ENCODE measurements around the gene KRT38.
"Not testable (repeated sequence)": the region's sequence is repeated elsewhere in the genome, so short reads cannot be mapped to it uniquely, and the experiment has no call there.

KRT38 gene

GRCh38 chr17:41422586-41422985, 18.2 kb downstream of the KRT38 start:
- DNase-seq, result not testable (repeated sequence)

GRCh38 chr17:41421617-41422016, 19.2 kb downstream of the KRT38 start:
- no peak for DNase-seq

DNA sequence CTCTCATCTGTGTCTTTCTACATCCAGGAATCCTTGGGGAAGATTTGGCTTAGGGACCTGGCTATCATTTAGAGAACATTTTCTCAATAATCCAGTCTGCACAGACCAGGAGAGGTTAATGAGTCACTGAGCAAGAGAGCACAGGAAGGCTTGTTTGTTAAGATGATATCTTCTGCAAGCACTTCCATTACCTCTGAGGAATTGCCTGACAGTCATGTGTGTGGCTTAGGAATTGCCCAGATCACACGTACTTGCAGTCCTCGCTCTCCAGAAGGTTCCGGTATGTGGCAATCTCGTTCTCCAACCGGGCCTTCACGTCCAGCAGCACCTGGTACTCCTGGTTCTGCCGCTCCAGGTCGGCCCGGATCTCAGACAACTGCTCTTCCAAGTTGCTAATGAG, 19.7 kb downstream of the KRT38 start:
- DNase-seq, result no peak

DNA sequence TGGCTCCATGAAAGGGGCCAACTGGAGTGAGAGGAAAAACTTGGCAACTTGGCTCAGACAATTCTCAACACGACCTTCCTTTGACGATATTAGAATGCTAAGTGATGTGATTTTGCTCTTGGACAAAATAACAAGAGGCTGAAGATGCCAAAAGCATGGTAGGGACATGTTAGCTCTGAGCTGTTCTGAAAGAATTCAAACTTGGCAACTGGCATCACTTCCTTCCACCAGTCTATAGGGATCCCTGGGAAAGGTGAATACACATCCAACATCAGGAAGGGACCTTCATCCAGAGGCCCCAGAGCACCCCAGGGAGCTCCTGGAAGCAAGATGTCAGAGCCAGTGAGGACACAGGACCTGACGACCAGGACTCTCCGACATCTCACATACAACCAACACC, 20.6 kb downstream of the KRT38 start:
- no peak for DNase-seq

DNA sequence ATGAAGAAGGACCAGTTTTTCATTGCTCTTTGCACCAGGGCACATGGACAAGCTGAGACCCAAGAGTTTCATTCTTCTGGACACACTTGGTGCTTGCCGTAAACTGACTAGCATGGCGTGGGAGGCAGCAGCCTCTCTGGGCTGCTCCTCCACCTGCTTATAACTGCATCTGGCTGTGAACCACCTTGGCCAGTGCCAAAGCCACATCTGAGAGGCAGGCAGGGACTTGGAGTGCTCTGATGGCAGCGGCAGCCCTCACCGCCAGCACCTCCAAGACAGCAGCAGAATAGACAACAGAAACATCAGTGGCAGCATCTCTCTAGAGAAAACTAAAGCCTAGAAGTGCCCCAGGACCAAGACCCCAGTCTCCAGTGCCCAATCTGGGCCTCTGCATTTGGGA, 21.1 kb downstream of the KRT38 start:
- DNase-seq, result no peak

- DNase-seq, result no peak
Observed at GRCh38 chr17:41418116-41418860, 22.5 kb downstream of the KRT38 start.

- DNase-seq, result no peak
Observed at GRCh38 chr17:41417576-41418015, 23.2 kb downstream of the KRT38 start.

DNA sequence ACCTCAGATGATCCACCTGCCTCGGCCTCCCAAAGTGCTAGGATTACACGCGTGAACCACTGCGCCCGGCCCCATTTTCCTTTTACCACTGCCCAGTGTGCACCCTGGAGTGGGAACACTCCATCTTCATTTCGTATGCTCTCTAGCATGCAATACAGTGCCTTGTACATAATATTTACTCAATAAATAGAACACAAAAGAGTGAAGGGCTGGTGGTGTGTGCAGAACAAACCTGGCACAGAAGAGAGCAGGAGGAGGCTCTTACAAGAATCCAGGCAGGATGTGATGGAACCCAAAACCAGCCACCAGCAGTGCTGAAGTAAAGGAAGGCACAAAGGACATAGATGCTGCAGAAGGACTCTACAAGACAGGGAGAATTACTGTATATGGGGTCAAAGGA, 23.7 kb downstream of the KRT38 start:
- no peak for DNase-seq

- DNase-seq, result no peak
Observed at GRCh38 chr17:41416479-41416878, 24.3 kb downstream of the KRT38 start.

DNA sequence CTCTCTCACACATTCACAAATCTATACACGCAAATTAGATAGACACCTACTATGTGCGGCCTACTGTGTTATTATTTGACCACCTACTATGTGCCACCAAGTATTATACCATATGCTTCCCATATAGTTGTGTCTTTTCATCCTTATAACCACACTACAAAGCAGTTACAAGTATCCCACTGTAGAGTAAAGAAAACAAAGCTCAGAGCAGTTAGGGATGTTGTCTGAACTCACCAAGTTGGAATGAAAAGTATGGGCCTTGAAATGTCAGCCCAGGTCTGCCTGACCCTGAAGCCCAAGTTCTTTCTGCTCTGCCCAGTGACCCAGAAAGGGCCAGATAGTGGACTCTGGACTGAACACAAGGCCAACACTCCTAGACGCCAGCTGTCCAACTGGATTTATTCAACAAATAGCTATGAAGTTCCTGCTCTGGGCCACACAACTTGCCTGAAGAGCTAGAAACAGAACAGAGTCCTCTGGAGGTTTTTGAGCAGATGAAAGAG, 24.9 kb downstream of the KRT38 start:
- no peak for DNase-seq

DNA sequence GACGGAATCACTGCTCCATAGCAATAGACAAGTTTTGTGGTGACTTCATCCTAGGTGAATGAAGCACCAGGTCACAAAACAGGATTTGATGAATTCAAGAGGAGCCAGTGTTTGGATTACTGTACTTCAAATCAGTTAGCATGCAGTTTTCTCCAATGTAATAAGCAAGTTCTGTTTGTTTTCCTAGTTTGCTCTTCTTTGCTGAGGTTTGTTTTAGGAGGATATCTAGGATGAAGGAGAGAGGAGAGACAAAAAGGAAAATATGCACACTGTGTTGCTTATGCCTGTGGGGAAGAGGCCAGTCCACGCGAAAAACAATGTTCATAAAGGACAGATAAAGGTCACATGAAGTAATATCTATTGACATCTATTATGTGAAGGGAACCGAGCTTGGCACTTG, 25.4 kb downstream of the KRT38 start:
- no peak for DNase-seq

DNA sequence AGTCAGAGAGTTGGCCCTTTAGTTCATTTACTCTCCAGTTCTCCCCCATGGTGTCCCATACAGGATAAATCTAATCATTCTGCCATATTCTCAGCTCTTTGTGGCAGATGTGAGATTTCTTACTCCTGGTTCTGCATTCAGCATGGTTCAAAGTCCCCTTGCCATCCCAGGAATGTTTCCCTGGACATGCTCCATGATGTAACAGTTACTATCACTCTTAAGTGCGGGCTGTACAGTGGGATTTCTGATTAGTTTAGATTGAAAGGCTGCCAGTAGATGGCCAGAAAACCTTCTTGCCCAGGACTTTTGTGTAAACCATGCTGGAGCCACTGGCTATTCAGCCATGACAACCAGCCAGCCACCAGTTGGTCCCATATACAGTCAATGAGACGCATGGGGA, 26.8 kb downstream of the KRT38 start:
- no peak for DNase-seq

GRCh38 chr17:41413353-41413957, 27.3 kb downstream of the KRT38 start:
- peak in 1 of 56 donors; percentile 4 for DNase-seq

GRCh38 chr17:41411072-41411840, 29.5 kb downstream of the KRT38 start:
- no peak for DNase-seq

GRCh38 chr17:41407226-41407625, 33.6 kb downstream of the KRT38 start:
- DNase-seq, result no peak

DNA sequence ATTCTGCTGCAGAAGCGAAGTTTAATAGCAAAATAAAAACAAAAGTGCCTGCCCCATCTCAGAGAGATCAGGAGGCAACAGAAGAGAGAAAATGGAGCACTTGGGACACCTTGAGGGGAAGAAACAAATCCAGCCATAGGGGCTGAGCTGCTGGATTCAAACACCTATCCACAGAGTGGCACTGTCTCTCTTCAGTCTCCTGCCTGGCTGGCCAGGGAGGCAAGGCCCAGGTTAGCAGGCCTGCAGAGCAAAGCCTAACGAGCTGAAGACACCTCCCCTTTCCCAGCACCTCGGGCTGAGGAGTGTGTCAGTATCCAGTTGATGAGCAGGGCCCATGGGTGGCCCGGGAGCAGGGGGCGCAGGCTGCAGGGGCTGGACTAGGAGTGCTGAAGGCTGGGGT, 34.6 kb downstream of the KRT38 start:
- no peak for DNase-seq

- no peak for DNase-seq
Observed at GRCh38 chr17:41404024-41404671, 36.6 kb downstream of the KRT38 start.

DNA sequence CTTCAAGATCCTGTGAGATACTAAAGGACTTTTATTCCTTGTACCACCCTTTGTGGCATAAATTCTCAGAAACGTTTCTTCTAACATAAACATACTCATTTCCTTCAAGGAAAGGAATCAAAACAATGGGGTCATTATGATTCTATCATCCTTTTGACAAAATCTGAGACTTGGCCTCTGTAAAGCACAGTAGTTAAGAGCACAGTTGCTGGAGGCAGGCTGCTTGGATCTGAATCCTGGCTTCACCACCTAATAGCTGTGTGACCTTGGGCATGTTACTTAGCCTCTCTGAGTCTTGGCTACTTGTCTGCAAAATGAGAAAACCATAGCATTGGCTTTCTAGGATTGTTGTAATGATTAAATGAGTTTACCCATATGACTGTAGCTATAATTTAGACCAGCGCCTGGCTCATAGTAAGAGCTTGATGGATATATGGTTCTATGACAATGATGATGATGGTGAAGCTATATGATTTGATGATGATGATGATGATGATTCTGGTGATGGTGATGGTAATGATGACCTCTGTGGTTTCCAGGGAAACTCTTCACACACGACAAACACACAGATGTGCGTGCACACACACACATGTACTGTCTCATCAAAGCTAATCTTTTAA, 37.3 kb downstream of the KRT38 start:
- DNase-seq, result no peak

DNA sequence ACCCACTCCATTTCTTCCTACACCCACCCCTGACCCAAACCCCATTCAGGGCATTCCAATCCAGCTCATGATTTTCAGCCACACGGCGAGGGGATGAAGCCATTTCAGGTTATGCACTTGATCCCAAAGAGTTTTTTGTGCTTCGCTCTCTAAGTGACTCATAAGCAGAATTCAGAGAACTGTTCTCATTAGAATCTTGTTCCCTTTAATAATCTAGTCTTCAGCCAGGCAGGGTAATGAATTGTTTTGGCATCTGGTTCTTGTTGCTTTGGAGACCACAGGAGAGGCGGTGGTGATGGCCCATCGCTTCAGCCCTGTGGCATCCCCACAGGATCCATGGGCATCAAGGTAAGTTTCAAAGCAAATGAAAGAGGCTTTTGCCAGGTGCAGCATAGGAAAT, 38.6 kb downstream of the KRT38 start:
- peak in 1 of 56 donors; percentile 44 for DNase-seq

DNA sequence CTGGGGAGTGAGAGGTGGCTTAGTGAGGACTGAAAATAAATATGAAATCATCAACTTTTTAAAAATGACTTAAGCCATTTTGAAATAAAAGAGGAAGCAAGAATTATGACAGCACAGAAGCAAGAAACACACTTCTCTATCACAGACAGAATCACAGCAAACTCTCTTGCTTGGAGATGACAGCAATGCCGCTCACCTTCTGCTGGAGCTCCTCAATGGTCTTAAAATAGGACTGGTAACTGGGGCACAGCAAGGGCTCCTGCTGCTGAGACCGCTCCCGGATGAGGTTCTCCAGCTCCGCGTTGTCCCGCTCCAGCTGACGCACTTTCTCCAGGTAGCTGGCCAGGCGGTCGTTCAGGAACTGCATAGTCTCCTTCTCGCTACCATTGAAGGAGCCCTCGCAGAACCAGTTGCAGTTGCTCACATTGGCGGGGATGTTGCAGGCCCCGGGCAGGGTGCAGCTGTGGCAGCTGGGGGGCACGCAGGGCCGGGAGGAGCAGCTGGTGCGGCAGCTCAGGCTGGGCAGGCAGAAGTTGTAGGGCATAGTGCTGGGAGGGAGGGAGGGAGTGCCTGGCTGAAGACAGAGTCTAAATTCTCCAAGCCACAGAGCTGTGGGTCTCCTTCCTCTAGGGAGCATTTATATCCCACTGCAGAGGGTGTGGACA, 43.7 kb downstream of the KRT38 start, which contains the start of gene KRT31:
Gene KRT31 (minus strand): TSS at position 613 of the 665 bp plus-strand sequence. CDS start 69 bp downstream, at position 544.
- no peak for DNase-seq

GRCh38 chr17:41396340-41396739, 44.4 kb downstream of the KRT38 start:
- DNase-seq, result no peak

All from nucleus accumbens (tissue), 56 donors.